Body of pancreas (tissue), 4 donors: ENCODE results near the gene PARP11.

Experiments used
- POLR2A ChIP-seq, 3 donors: fragments of 450-650 bp; IDR thresholded peaks; one replicate each; pipeline ENCODE4 v1.6.1; 2016; ENCODE audit warnings: antibody characterized with exemption in 3 of 3, mild to moderate bottlenecking in 2 of 3
- TF ChIP-seq, protein P1 (sequence below), 7 experiments: fragments of 450-650 bp in 4 of 7; fragments of 200-600 bp in 3 of 7; sonication (generic) in 3 of 7; IDR thresholded peaks; one replicate each; pipeline ENCODE4 v1.5.1; 2016 to 2019; ENCODE audit warnings: antibody characterized with exemption in 7 of 7

DNA sequence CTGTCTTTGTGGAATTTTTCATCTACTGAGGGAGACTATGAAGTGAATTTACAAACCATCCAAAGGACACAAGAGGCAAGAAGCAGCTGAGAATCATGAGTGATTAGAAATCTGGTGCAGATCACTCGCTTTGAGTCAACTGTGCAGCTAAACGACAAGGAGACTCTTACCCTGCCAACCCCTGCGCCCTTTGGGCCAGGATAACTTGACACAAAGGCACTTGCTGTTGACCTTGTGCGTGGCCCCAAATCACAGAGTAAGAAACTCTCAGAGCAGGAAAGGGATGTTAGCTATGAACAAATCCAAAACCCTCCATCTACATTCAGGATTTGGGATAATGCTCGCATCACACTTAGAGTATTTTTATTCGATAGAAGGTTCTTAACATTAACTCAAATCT, 11.5 kb upstream of the PARP11 start:
- TF ChIP-seq, protein P1, sequence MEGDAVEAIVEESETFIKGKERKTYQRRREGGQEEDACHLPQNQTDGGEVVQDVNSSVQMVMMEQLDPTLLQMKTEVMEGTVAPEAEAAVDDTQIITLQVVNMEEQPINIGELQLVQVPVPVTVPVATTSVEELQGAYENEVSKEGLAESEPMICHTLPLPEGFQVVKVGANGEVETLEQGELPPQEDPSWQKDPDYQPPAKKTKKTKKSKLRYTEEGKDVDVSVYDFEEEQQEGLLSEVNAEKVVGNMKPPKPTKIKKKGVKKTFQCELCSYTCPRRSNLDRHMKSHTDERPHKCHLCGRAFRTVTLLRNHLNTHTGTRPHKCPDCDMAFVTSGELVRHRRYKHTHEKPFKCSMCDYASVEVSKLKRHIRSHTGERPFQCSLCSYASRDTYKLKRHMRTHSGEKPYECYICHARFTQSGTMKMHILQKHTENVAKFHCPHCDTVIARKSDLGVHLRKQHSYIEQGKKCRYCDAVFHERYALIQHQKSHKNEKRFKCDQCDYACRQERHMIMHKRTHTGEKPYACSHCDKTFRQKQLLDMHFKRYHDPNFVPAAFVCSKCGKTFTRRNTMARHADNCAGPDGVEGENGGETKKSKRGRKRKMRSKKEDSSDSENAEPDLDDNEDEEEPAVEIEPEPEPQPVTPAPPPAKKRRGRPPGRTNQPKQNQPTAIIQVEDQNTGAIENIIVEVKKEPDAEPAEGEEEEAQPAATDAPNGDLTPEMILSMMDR (IDR thresholded peaks at IDR 0.05), result no peak
- no peak for TF ChIP-seq POLR2A (IDR thresholded peaks at IDR 0.05)
